ENCODE measurements around the gene C1GALT1.

The C1GALT1 gene

DNA sequence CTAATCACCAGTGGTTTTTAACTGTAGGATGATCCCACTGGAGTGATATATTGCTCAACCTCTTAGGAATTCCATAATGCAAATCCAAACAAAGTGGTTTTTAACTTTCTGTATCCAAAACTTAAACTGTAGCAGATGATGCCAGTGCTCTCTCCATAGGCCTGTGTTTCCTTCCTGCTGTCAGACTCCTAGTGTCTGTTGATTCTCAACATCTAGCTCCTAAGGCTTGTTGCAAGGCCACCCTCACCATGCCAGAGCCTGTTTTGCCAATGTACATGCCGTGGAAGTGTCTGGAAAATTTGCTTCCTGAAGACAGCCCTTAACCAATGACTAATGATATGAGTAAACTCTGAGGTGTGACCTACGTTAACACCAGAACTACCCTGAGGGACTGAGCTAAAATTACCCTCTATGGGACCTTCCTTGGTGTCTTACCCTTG is 39.3 kb downstream of the C1GALT1 start:
- ChIA-PET CTCF (interaction anchor here (0.5 to 0.8 kb wide), 2 partner anchors 12 to 16 kb away, joined by 3 read pairs; no protein-coding TSS in a partner anchor), POLR2A (no interaction called here)
- Histone ChIP-seq H3K36me3 (ENCODE audit: control insufficient read depth in 2 of 2, insufficient read depth in 1 of 2, low read length in 2 of 2) (peaks cover 0 to 4% of the 10 kb centered on the region in 2 experiments; a peak in 1 of 3 replicates), H3K4me1 (ENCODE audit: control insufficient read depth, insufficient read depth, low read length) (peaks cover 7% of the 10 kb centered on the region; the same call in 1 of the 2 replicates), H3K9me3 (ENCODE audit: control insufficient read depth, insufficient read depth, low read depth, low read length) (no peaks in the 10 kb centered on the region), H3K27ac (ENCODE audit: extremely low read depth, low read depth, low read length) (no peak overlapping the region), H3K4me3 (ENCODE audit: low read depth, low read length) (no peak overlapping the region)
- TF ChIP-seq, protein P1, sequence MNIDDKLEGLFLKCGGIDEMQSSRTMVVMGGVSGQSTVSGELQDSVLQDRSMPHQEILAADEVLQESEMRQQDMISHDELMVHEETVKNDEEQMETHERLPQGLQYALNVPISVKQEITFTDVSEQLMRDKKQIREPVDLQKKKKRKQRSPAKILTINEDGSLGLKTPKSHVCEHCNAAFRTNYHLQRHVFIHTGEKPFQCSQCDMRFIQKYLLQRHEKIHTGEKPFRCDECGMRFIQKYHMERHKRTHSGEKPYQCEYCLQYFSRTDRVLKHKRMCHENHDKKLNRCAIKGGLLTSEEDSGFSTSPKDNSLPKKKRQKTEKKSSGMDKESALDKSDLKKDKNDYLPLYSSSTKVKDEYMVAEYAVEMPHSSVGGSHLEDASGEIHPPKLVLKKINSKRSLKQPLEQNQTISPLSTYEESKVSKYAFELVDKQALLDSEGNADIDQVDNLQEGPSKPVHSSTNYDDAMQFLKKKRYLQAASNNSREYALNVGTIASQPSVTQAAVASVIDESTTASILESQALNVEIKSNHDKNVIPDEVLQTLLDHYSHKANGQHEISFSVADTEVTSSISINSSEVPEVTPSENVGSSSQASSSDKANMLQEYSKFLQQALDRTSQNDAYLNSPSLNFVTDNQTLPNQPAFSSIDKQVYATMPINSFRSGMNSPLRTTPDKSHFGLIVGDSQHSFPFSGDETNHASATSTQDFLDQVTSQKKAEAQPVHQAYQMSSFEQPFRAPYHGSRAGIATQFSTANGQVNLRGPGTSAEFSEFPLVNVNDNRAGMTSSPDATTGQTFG (tag by site-specific recombination; IDR thresholded peaks at IDR 0.05; ENCODE audit: borderline replicate concordance) = no peak
- TF ChIP-seq, protein P2, sequence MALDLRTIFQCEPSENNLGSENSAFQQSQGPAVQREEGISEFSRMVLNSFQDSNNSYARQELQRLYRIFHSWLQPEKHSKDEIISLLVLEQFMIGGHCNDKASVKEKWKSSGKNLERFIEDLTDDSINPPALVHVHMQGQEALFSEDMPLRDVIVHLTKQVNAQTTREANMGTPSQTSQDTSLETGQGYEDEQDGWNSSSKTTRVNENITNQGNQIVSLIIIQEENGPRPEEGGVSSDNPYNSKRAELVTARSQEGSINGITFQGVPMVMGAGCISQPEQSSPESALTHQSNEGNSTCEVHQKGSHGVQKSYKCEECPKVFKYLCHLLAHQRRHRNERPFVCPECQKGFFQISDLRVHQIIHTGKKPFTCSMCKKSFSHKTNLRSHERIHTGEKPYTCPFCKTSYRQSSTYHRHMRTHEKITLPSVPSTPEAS (tag by site-specific recombination; IDR thresholded peaks at IDR 0.05) = no peak
- TF ChIP-seq ZNF701 (tag by site-specific recombination; IDR thresholded peaks at IDR 0.05) (no peak), ZNF302 (tag by site-specific recombination; IDR thresholded peaks at IDR 0.05; ENCODE audit: low read depth) (no peak), ZNF792 (tag by site-specific recombination; IDR thresholded peaks at IDR 0.05) (no peak), HOXD13 (CRISPR knock-in tag; IDR thresholded peaks at IDR 0.05; ENCODE audit: borderline replicate concordance) (no peak), ZNF121 (tag by site-specific recombination; IDR thresholded peaks at IDR 0.05) (no peak), ZNF2 (tag by site-specific recombination; IDR thresholded peaks at IDR 0.05) (no peak), ZNF529 (tag by site-specific recombination; IDR thresholded peaks at IDR 0.05; ENCODE audit: insufficient replicate concordance) (no peak), FEZF1 (tag by site-specific recombination; IDR thresholded peaks at IDR 0.05) (no peak), BCL11A (tag by site-specific recombination; IDR thresholded peaks at IDR 0.05; ENCODE audit: low read depth) (no peak), ZNF658 (tag by site-specific recombination; IDR thresholded peaks at IDR 0.05) (no peak), ZNF843 (tag by site-specific recombination; IDR thresholded peaks at IDR 0.05) (no peak), KLF7 (tag by site-specific recombination; IDR thresholded peaks at IDR 0.05; ENCODE audit: borderline replicate concordance) (no peak), ZNF274 (IDR thresholded peaks at IDR 0.05; ENCODE audit: low read length) (no peak), ZNF274 (tag by site-specific recombination; IDR thresholded peaks at IDR 0.05; ENCODE audit: borderline replicate concordance) (no peak), ZNF391 (tag by site-specific recombination; IDR thresholded peaks at IDR 0.05; ENCODE audit: borderline replicate concordance, low read depth) (no peak)
- TF ChIP-seq, protein P3, sequence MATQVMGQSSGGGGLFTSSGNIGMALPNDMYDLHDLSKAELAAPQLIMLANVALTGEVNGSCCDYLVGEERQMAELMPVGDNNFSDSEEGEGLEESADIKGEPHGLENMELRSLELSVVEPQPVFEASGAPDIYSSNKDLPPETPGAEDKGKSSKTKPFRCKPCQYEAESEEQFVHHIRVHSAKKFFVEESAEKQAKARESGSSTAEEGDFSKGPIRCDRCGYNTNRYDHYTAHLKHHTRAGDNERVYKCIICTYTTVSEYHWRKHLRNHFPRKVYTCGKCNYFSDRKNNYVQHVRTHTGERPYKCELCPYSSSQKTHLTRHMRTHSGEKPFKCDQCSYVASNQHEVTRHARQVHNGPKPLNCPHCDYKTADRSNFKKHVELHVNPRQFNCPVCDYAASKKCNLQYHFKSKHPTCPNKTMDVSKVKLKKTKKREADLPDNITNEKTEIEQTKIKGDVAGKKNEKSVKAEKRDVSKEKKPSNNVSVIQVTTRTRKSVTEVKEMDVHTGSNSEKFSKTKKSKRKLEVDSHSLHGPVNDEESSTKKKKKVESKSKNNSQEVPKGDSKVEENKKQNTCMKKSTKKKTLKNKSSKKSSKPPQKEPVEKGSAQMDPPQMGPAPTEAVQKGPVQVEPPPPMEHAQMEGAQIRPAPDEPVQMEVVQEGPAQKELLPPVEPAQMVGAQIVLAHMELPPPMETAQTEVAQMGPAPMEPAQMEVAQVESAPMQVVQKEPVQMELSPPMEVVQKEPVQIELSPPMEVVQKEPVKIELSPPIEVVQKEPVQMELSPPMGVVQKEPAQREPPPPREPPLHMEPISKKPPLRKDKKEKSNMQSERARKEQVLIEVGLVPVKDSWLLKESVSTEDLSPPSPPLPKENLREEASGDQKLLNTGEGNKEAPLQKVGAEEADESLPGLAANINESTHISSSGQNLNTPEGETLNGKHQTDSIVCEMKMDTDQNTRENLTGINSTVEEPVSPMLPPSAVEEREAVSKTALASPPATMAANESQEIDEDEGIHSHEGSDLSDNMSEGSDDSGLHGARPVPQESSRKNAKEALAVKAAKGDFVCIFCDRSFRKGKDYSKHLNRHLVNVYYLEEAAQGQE (tag by site-specific recombination; IDR thresholded peaks at IDR 0.05) = no peak
- TF ChIP-seq, protein P4, sequence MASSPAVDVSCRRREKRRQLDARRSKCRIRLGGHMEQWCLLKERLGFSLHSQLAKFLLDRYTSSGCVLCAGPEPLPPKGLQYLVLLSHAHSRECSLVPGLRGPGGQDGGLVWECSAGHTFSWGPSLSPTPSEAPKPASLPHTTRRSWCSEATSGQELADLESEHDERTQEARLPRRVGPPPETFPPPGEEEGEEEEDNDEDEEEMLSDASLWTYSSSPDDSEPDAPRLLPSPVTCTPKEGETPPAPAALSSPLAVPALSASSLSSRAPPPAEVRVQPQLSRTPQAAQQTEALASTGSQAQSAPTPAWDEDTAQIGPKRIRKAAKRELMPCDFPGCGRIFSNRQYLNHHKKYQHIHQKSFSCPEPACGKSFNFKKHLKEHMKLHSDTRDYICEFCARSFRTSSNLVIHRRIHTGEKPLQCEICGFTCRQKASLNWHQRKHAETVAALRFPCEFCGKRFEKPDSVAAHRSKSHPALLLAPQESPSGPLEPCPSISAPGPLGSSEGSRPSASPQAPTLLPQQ (tag by site-specific recombination; IDR thresholded peaks at IDR 0.05) = no peak
- TF ChIP-seq, protein P5, sequence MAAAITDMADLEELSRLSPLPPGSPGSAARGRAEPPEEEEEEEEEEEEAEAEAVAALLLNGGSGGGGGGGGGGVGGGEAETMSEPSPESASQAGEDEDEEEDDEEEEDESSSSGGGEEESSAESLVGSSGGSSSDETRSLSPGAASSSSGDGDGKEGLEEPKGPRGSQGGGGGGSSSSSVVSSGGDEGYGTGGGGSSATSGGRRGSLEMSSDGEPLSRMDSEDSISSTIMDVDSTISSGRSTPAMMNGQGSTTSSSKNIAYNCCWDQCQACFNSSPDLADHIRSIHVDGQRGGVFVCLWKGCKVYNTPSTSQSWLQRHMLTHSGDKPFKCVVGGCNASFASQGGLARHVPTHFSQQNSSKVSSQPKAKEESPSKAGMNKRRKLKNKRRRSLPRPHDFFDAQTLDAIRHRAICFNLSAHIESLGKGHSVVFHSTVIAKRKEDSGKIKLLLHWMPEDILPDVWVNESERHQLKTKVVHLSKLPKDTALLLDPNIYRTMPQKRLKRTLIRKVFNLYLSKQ (tag by site-specific recombination; IDR thresholded peaks at IDR 0.05; ENCODE audit: borderline replicate concordance) = no peak

All from HEK293 (cell line).